Tibial nerve (tissue), 4 donors: ENCODE data around the gene LAMB3.

Experiments
- EP300 ChIP-seq, 2 donors: sonication (generic); formaldehyde crosslinking; IDR thresholded peaks; one replicate each; pipeline ENCODE4 v1.6.1; 2017; ENCODE audit warnings: antibody characterized with exemption in 2 of 2, mild to moderate bottlenecking in 1 of 2
- POLR2A ChIP-seq, 2 donors: fragments of 450-650 bp; IDR thresholded peaks; one replicate each; pipeline ENCODE4 v1.6.1; 2017; ENCODE audit warnings: antibody characterized with exemption in 2 of 2, mild to moderate bottlenecking in 2 of 2, moderate library complexity in 2 of 2
- TF ChIP-seq, protein P1 (sequence below), 5 experiments: fragments of 200-600 bp in 3 of 5; fragments of 450-650 bp in 2 of 5; sonication (generic) in 3 of 5; IDR thresholded peaks; one replicate each; pipeline ENCODE4 v1.5.1; 2016 to 2019; ENCODE audit warnings: antibody characterized with exemption in 5 of 5, mild to moderate bottlenecking in 3 of 5, moderate library complexity in 2 of 5

- TF ChIP-seq, protein P1, sequence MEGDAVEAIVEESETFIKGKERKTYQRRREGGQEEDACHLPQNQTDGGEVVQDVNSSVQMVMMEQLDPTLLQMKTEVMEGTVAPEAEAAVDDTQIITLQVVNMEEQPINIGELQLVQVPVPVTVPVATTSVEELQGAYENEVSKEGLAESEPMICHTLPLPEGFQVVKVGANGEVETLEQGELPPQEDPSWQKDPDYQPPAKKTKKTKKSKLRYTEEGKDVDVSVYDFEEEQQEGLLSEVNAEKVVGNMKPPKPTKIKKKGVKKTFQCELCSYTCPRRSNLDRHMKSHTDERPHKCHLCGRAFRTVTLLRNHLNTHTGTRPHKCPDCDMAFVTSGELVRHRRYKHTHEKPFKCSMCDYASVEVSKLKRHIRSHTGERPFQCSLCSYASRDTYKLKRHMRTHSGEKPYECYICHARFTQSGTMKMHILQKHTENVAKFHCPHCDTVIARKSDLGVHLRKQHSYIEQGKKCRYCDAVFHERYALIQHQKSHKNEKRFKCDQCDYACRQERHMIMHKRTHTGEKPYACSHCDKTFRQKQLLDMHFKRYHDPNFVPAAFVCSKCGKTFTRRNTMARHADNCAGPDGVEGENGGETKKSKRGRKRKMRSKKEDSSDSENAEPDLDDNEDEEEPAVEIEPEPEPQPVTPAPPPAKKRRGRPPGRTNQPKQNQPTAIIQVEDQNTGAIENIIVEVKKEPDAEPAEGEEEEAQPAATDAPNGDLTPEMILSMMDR (IDR thresholded peaks at IDR 0.05): peak; percentile 46 to 61 (median 57)
- no peak for TF ChIP-seq POLR2A (IDR thresholded peaks at IDR 0.05)
- no peak for TF ChIP-seq EP300 (IDR thresholded peaks at IDR 0.05)
Measured at GRCh38 chr1:209565759-209566678, 86.2 kb downstream of the LAMB3 start.
